ENCODE results near the gene HGFAC.
"Not testable (repeated sequence)": the region's sequence is repeated elsewhere in the genome, so short reads cannot be mapped to it uniquely, and the experiment has no call there.

HGFAC gene

GRCh38 chr4:3411190-3411589, 30.6 kb upstream of the HGFAC start:
- DNase-seq (ENCODE audit: low read depth in 2 of 2): not testable (repeated sequence)

GRCh38 chr4:3411676-3412075, 30.1 kb upstream of the HGFAC start:
- no peak for DNase-seq (ENCODE audit: low read depth in 2 of 2)

GRCh38 chr4:3412257-3413020, 29.3 kb upstream of the HGFAC start:
- no peak for DNase-seq (ENCODE audit: low read depth in 2 of 2)

- DNase-seq (ENCODE audit: low read depth in 2 of 2): no peak
Measured at GRCh38 chr4:3413217-3413671, 28.5 kb upstream of the HGFAC start.

GRCh38 chr4:3413675-3414420, 27.9 kb upstream of the HGFAC start:
- no peak for DNase-seq (ENCODE audit: low read depth in 2 of 2)

GRCh38 chr4:3414421-3415279, 27.1 kb upstream of the HGFAC start:
- DNase-seq (ENCODE audit: low read depth in 2 of 2): no peak

- no peak for DNase-seq (ENCODE audit: low read depth in 2 of 2)
Measured at GRCh38 chr4:3415471-3416141, 26.2 kb upstream of the HGFAC start.

- no peak for DNase-seq (ENCODE audit: low read depth in 2 of 2)
Measured at GRCh38 chr4:3416270-3416669, 25.5 kb upstream of the HGFAC start.

GRCh38 chr4:3416821-3417221, 24.9 kb upstream of the HGFAC start:
- no peak for DNase-seq (ENCODE audit: low read depth in 2 of 2)

GRCh38 chr4:3417448-3417847, 24.3 kb upstream of the HGFAC start:
- DNase-seq (ENCODE audit: low read depth in 2 of 2): no peak

GRCh38 chr4:3418029-3418762, 23.6 kb upstream of the HGFAC start:
- no peak for DNase-seq (ENCODE audit: low read depth in 2 of 2)

GRCh38 chr4:3419836-3420605, 21.7 kb upstream of the HGFAC start:
- DNase-seq (ENCODE audit: low read depth in 2 of 2): no peak

GRCh38 chr4:3420606-3420955, 21.2 kb upstream of the HGFAC start:
- no peak for DNase-seq (ENCODE audit: low read depth in 2 of 2)

- DNase-seq (ENCODE audit: low read depth in 2 of 2): no peak
Measured at GRCh38 chr4:3420956-3421355, 20.8 kb upstream of the HGFAC start.

GRCh38 chr4:3421470-3421869, 20.3 kb upstream of the HGFAC start:
- DNase-seq (ENCODE audit: low read depth in 2 of 2): no peak

GRCh38 chr4:3422241-3422801, 19.4 kb upstream of the HGFAC start:
- no peak for DNase-seq (ENCODE audit: low read depth in 2 of 2)

- no peak for DNase-seq (ENCODE audit: low read depth in 2 of 2)
Measured at GRCh38 chr4:3422808-3423297, 18.9 kb upstream of the HGFAC start.

- DNase-seq (ENCODE audit: low read depth in 2 of 2): no peak
Measured at GRCh38 chr4:3423406-3423805, 18.4 kb upstream of the HGFAC start.

GRCh38 chr4:3423952-3424351, 17.8 kb upstream of the HGFAC start:
- DNase-seq (ENCODE audit: low read depth in 2 of 2): no peak
